K562 (cell line): ENCODE results near the gene ASPRV1. TPM values are rescaled to one million over a fixed set of nuclear protein-coding genes. Genes with fewer than 3 reads are reported as not detected.

Source experiments
- ATF7 ChIP-seq: fragments of 450-650 bp; IDR thresholded peaks from 2 replicates; pipeline ENCODE4 v1.7.1; 2014; ENCODE audit warnings: mild to moderate bottlenecking, moderate library complexity
- CBX3 ChIP-seq, 2 experiments: IDR thresholded peaks; 1 replicate in 1 of 2; 2 replicates in 1 of 2; pipeline ENCODE4 v1.6.1; 2012; ENCODE audit warnings: inconsistent platforms in 2 of 2, low read length in 2 of 2, borderline replicate concordance in 1 of 2, control low read depth in 1 of 2
- CREB3L1 ChIP-seq: fragments of 450-650 bp; IDR thresholded peaks from 2 replicates; pipeline ENCODE4 v1.6.1; 2014; ENCODE audit warnings: low read depth, mild to moderate bottlenecking, moderate library complexity, borderline replicate concordance
- CREBBP ChIP-seq: IDR thresholded peaks from one replicate; pipeline ENCODE4 v1.6.1; 2012; ENCODE audit warnings: low read depth, mild to moderate bottlenecking, control low read depth, inconsistent platforms, low read length
- E2F8 ChIP-seq: fragments of 450-650 bp; IDR thresholded peaks from 2 replicates; pipeline ENCODE4 v1.7.1; 2018; ENCODE audit warnings: mild to moderate bottlenecking, low read depth; ENCODE audit not compliant: partially characterized antibody
- KLF6 ChIP-seq: fragments of 250-450 bp; sonication (Bioruptor Pico); IDR thresholded peaks from 2 replicates; pipeline ENCODE4 v1.4.0; 2020; ENCODE audit warnings: mild to moderate bottlenecking, moderate library complexity, borderline replicate concordance
- MIER1 ChIP-seq: fragments of 450-650 bp; IDR thresholded peaks from 2 replicates; pipeline ENCODE4 v1.6.1; 2016; ENCODE audit warnings: antibody characterized with exemption, mild to moderate bottlenecking, low read depth
- NCOA6 ChIP-seq: fragments of 450-650 bp; IDR thresholded peaks from 2 replicates; pipeline ENCODE4 v1.6.1; 2017; ENCODE audit warnings: mild to moderate bottlenecking
- NR2C1 ChIP-seq, 2 experiments: fragments of 450-650 bp; IDR thresholded peaks; 2 replicates each; pipeline ENCODE4 v1.6.1; 2017; ENCODE audit warnings: mild to moderate bottlenecking in 2 of 2, antibody characterized with exemption in 1 of 2, inconsistent platforms in 1 of 2, missing compliant biosample characterization in 1 of 2, missing genetic modification characterization in 1 of 2
- NR4A1 ChIP-seq, 2 experiments: fragments of 250-450 bp in 1 of 2; fragments of 450-650 bp in 1 of 2; sonication (Bioruptor Pico) in 1 of 2; IDR thresholded peaks; 2 replicates each; pipeline versions ENCODE4 v1.4.0 to v1.6.1; 2016 to 2020; ENCODE audit warnings: mild to moderate bottlenecking in 2 of 2, missing compliant biosample characterization in 1 of 2, missing genetic modification characterization in 1 of 2, moderate library complexity in 1 of 2
- PML ChIP-seq: IDR thresholded peaks from 2 replicates; pipeline ENCODE4 v1.6.1; 2012; ENCODE audit warnings: low read length, inconsistent platforms
- SRSF1 ChIP-seq: fragments of 200-400 bp; formaldehyde crosslinking; IDR thresholded peaks from 2 replicates; pipeline ENCODE4 v1.6.1; 2017; ENCODE audit warnings: mild to moderate bottlenecking, low read depth, low read length, moderate library complexity
- TAF9B ChIP-seq: fragments of 450-650 bp; IDR thresholded peaks from 2 replicates; pipeline ENCODE4 v1.6.1; 2018; ENCODE audit warnings: mild to moderate bottlenecking; ENCODE audit not compliant: partially characterized antibody
- TFE3 ChIP-seq: fragments of 450-650 bp; formaldehyde crosslinking; IDR thresholded peaks from 2 replicates; pipeline ENCODE4 v1.4.0; 2020; ENCODE audit warnings: mild to moderate bottlenecking, mixed read lengths
- ZBED1 ChIP-seq: IDR thresholded peaks from 2 replicates; pipeline ENCODE4 v1.6.1; 2014
- ZBTB43 ChIP-seq: sonication (generic); formaldehyde crosslinking; IDR thresholded peaks from 2 replicates; pipeline ENCODE4 v1.8.0; 2023; ENCODE audit warnings: mild to moderate bottlenecking, missing genetic modification reagents
- ZBTB8A ChIP-seq: fragments of 450-650 bp; IDR thresholded peaks from 2 replicates; pipeline ENCODE4 v1.6.1; 2018; ENCODE audit warnings: mild to moderate bottlenecking, moderate library complexity; ENCODE audit not compliant: partially characterized antibody
- ZKSCAN1 ChIP-seq: fragments of 150-350 bp; IDR thresholded peaks from 2 replicates; pipeline ENCODE4 v1.6.1; 2016; ENCODE audit warnings: low read depth, low read length
- ZNF444 ChIP-seq: fragments of 250-450 bp; sonication (Bioruptor Pico); IDR thresholded peaks from 2 replicates; pipeline ENCODE4 v1.4.0; 2020; ENCODE audit warnings: mild to moderate bottlenecking, moderate library complexity
- ZNF561 ChIP-seq: fragments of 450-650 bp; formaldehyde crosslinking; conservative IDR thresholded peaks from 2 replicates; pipeline ENCODE4 v1.4.0; 2020; ENCODE audit warnings: mild to moderate bottlenecking, moderate library complexity
- polyA plus RNA-seq, 8 experiments: library from polyadenylated mRNA; depleted of rRNA in 4 of 8; stranded (reverse) in 5 of 8; unstranded in 3 of 8; fragments of >200 nt; fragmentation: Nextera tagmentation in 2 of 8; fragmentation: Illumina TruSeq in 1 of 8; extraction: Ambion mirVana in 2 of 8; extraction: Trizol in 1 of 8; gene quantifications; 2 replicates each; pipeline versions ENCODE4 v1.2.1 to v1.2.3, GENCODE V29; 2011 to 2014; ENCODE audit warnings: inconsistent platforms in 1 of 8, missing spikeins in 1 of 8
- total RNA-seq, 7 experiments: library from RNA; depleted of rRNA in 6 of 7; stranded (reverse); fragments of >200 nt in 6 of 7; fragmentation: Illumina TruSeq in 2 of 7; extraction: Trizol in 2 of 7; gene quantifications; 2 replicates each; pipeline versions ENCODE4 v1.2.1 to v1.2.3, GENCODE V29; 2011 to 2021; ENCODE audit warnings: low replicate concordance in 1 of 7

Gene ASPRV1
- total and polyA plus RNA-seq, 9 of the 15 experiments (the other 6 are each of a cell fraction or from before 2014, with no cell fraction given): 0.17 to 0.72 (median 0.47) TPM; not detected in 1

GRCh38 chr2:69914164-69914949, 47.1 kb downstream of the ASPRV1 start (continued):
- TF ChIP-seq CREB3L1 (peak; percentile 97), ZKSCAN1 (peak; percentile 78), KLF6 (CRISPR knock-in tag) (0 out of 2 replicates have a peak, but pooled peaks have one; percentile 36), NR2C1 (IDR thresholded peaks at IDR 0.05) (no peak), NR2C1 (tag; IDR thresholded peaks at IDR 0.05) (0 out of 2 replicates have a peak, but pooled peaks have one; percentile 34), ZBTB43 (CRISPR knock-in tag) (no peak), TAF9B (peak; percentile 75), ATF7 (peak; percentile 99), NCOA6 (no peak), CREBBP (no peak), CBX3 (IDR thresholded peaks at IDR 0.05; ENCODE audit: borderline replicate concordance in 1 of 2, low read length in 2 of 2) (peak in 1 of 2 experiments; percentile 63; a peak in 2 of 3 replicates), NR4A1 (CRISPR knock-in tag; IDR thresholded peaks at IDR 0.05) (peak; percentile 73; the same call in 1 of the 2 replicates), NR4A1 (tag; IDR thresholded peaks at IDR 0.05) (0 out of 2 replicates have a peak, but pooled peaks have one; percentile 66), ZNF444 (CRISPR knock-in tag) (no peak), ZNF561 (CRISPR knock-in tag) (no peak), PML (peak; percentile 67), ZBED1 (0 out of 2 replicates have a peak, but pooled peaks have one; percentile 48), MIER1 (no peak), SRSF1 (peak; percentile 85; the same call in 1 of the 2 replicates), E2F8 (peak; percentile 68), TFE3 (no peak), ZBTB8A (no peak)
